22Rv1 (cell line): ENCODE data around the gene TREM2.

Experiments used
- CTCF ChIP-seq: fragments of 450-650 bp; IDR thresholded peaks from 2 replicates; pipeline ENCODE4 v1.5.1; 2017; ENCODE audit warnings: mild to moderate bottlenecking
- ZFX ChIP-seq: fragments of 450-650 bp; IDR thresholded peaks from 2 replicates; pipeline ENCODE4 v1.6.1; 2017; ENCODE audit warnings: antibody characterized with exemption, borderline replicate concordance

- no peak for TF ChIP-seq CTCF
- no peak for TF ChIP-seq ZFX
These were observed 14.8 kb upstream of the TREM2 start for GRCh38 chr6:41177695-41178094.
